ENCODE results near the gene DEPDC7.

- TF ChIP-seq, protein P1, sequence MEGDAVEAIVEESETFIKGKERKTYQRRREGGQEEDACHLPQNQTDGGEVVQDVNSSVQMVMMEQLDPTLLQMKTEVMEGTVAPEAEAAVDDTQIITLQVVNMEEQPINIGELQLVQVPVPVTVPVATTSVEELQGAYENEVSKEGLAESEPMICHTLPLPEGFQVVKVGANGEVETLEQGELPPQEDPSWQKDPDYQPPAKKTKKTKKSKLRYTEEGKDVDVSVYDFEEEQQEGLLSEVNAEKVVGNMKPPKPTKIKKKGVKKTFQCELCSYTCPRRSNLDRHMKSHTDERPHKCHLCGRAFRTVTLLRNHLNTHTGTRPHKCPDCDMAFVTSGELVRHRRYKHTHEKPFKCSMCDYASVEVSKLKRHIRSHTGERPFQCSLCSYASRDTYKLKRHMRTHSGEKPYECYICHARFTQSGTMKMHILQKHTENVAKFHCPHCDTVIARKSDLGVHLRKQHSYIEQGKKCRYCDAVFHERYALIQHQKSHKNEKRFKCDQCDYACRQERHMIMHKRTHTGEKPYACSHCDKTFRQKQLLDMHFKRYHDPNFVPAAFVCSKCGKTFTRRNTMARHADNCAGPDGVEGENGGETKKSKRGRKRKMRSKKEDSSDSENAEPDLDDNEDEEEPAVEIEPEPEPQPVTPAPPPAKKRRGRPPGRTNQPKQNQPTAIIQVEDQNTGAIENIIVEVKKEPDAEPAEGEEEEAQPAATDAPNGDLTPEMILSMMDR (IDR thresholded peaks at IDR 0.05; ENCODE audit: low read depth, low read length) = no peak
- TF ChIP-seq POLR2A (IDR thresholded peaks at IDR 0.05; ENCODE audit: extremely low read depth, insufficient read length) = no peak
- TF ChIP-seq MAX (IDR thresholded peaks at IDR 0.05; ENCODE audit: low read depth, low read length) = no peak
Measured at GRCh38 chr11:33021501-33021900, 5.8 kb downstream of the DEPDC7 start.

Data from NB4 (cell line).